H1 (cell line): Measurements from ENCODE around the gene TMEM181. TPM values are rescaled to one million over a fixed set of nuclear protein-coding genes. Genes with fewer than 3 reads are reported as not detected.
A peak's percentile ranks its signal among the peaks of the same experiment; 100 is the strongest.

ENCODE experiments used
- CTCF ChIA-PET: fragments of 300-600 bp; sonication (Branson Sonifier 250); formaldehyde crosslinking; loops from one replicate; lab custom pipeline; 2021; ENCODE audit not compliant: partially characterized antibody; lab: Charles Lee
- POLR2A ChIA-PET: fragments of 300-600 bp; sonication (Branson Sonifier 250); formaldehyde crosslinking; loops from one replicate; lab custom pipeline; 2021; ENCODE audit warnings: inconsistent platforms; ENCODE audit not compliant: partially characterized antibody; lab: Charles Lee
- DNase-seq, 2 experiments: peaks; one replicate each; pipeline versions ENCODE4 v3.0.0 to v3.0.0-alpha.2; 2010 to 2022; ENCODE audit warnings: low spot score in 2 of 2, low read depth in 1 of 2, mixed read lengths in 1 of 2
- FAIRE-seq: peaks from 2 replicates; lab custom pipeline; 2011; peaks lifted over from hg19 to GRCh38; lab: Jason Lieb, UNC
- H2AFZ ChIP-seq: 2 replicates; pipeline ENCODE4 v1.8.1; 2012; ENCODE audit warnings: low read length, inconsistent platforms
- H2AK5ac ChIP-seq: 2 replicates; pipeline ENCODE4 v1.6.1; 2013; ENCODE audit warnings: low read depth, low read length
- H2BK120ac ChIP-seq: replicated peaks from 2 replicates; pipeline ENCODE3; 2013; ENCODE audit warnings: low read depth, low read length, inconsistent platforms
- H2BK12ac ChIP-seq: 2 replicates; pipeline ENCODE4 v1.6.1; 2013; ENCODE audit warnings: low read depth, low read length
- H2BK15ac ChIP-seq: 2 replicates; pipeline ENCODE4 v1.6.1; 2013; ENCODE audit warnings: low read length
- H2BK20ac ChIP-seq: 2 replicates; pipeline ENCODE4 v1.6.1; 2013; ENCODE audit warnings: low read length
- H2BK5ac ChIP-seq: 2 replicates; pipeline ENCODE4 v1.6.1; 2013; ENCODE audit warnings: low read depth, low read length
- H3K14ac ChIP-seq: 2 replicates; pipeline ENCODE4 v1.6.1; 2013; ENCODE audit warnings: inconsistent platforms; ENCODE audit not compliant: insufficient read length
- H3K18ac ChIP-seq: 2 replicates; pipeline ENCODE4 v1.6.1; 2013; ENCODE audit warnings: low read length; ENCODE audit errors: extremely low read depth
- H3K23ac ChIP-seq: 2 replicates; pipeline ENCODE4 v1.6.1; 2013; ENCODE audit warnings: inconsistent platforms; ENCODE audit not compliant: insufficient read length
- H3K23me2 ChIP-seq: 2 replicates; pipeline ENCODE4 v1.6.1; 2013; ENCODE audit warnings: low read depth, low read length
- H3K27ac ChIP-seq: 2 replicates; pipeline ENCODE4 v1.6.1; 2011; ENCODE audit warnings: low read depth, low read length, inconsistent platforms
- H3K27me3 ChIP-seq, 4 experiments: replicated peaks in 1 of 4; 1 replicate in 1 of 4; 2 replicates in 3 of 4; pipeline versions ENCODE4 v1.6.1 to v1.8.1; 2011 to 2013; ENCODE audit warnings: low read length in 3 of 4, mild to moderate bottlenecking in 3 of 4, inconsistent platforms in 2 of 4, mixed read lengths in 2 of 4, moderate library complexity in 1 of 4; ENCODE audit not compliant: control insufficient read depth in 3 of 4, insufficient read depth in 3 of 4; ENCODE audit errors: extremely low read depth in 1 of 4
- H3K36me3 ChIP-seq, 4 experiments: 2 replicates each; pipeline versions ENCODE4 v1.6.1 to v1.8.1; 2011 to 2013; ENCODE audit warnings: mild to moderate bottlenecking in 4 of 4, low read length in 3 of 4, moderate library complexity in 2 of 4, control low read depth in 1 of 4, inconsistent platforms in 1 of 4; ENCODE audit not compliant: insufficient read depth in 4 of 4, control insufficient read depth in 2 of 4
- H3K4ac ChIP-seq: replicated peaks from 2 replicates; pipeline ENCODE3; 2013; ENCODE audit warnings: low read length, low read depth, mixed read lengths, inconsistent platforms; ENCODE audit not compliant: insufficient read length
- H3K4me1 ChIP-seq, 4 experiments: replicated peaks in 1 of 4; 1 replicate in 1 of 4; 2 replicates in 3 of 4; pipeline versions ENCODE4 v1.6.1 to v1.8.1; 2011 to 2013; ENCODE audit warnings: low read length in 3 of 4, inconsistent platforms in 2 of 4, mixed read lengths in 1 of 4; ENCODE audit not compliant: insufficient read depth in 4 of 4, control insufficient read depth in 3 of 4
- H3K4me2 ChIP-seq, 2 experiments: 2 replicates each; pipeline versions ENCODE4 v1.6.1 to v1.8.1; 2011 to 2013; ENCODE audit warnings: low read depth in 2 of 2, low read length in 2 of 2, control low read depth in 1 of 2, inconsistent platforms in 1 of 2, mild to moderate bottlenecking in 1 of 2; ENCODE audit not compliant: insufficient read depth in 1 of 2
- H3K4me3 ChIP-seq, 4 experiments: fragments of 200-600, 300-600 bp in 1 of 4; sonication (generic), shearing (Covaris generic), sonication (Bioruptor Twin) in 1 of 4; 2 replicates each; pipeline versions ENCODE4 v1.5.1 to v1.8.1; 2011 to 2016; ENCODE audit warnings: low read length in 4 of 4, low read depth in 3 of 4, control low read depth in 2 of 4, inconsistent platforms in 2 of 4, mild to moderate bottlenecking in 2 of 4, mixed read lengths in 1 of 4, moderate library complexity in 1 of 4; ENCODE audit not compliant: insufficient read depth in 2 of 4; ENCODE audit errors: extremely low read depth in 1 of 4
- H3K56ac ChIP-seq: replicated peaks from 2 replicates; pipeline ENCODE3; 2013; ENCODE audit warnings: low read depth, mild to moderate bottlenecking, mixed read lengths, low read length, inconsistent platforms; ENCODE audit not compliant: insufficient read length
- H3K79me1 ChIP-seq: 2 replicates; pipeline ENCODE4 v1.6.1; 2013; ENCODE audit warnings: low read depth, low read length, control low read depth
- H3K79me2 ChIP-seq, 2 experiments: 2 replicates each; pipeline versions ENCODE4 v1.6.1 to v1.8.1; 2012 to 2013; ENCODE audit warnings: low read length in 2 of 2, mild to moderate bottlenecking in 2 of 2, inconsistent platforms in 1 of 2; ENCODE audit not compliant: insufficient read depth in 2 of 2, control insufficient read depth in 1 of 2
- H3K9ac ChIP-seq, 4 experiments: replicated peaks in 1 of 4; 1 replicate in 1 of 4; 2 replicates in 3 of 4; pipeline versions ENCODE4 v1.6.1 to v1.8.1; 2011 to 2013; ENCODE audit warnings: low read depth in 3 of 4, low read length in 3 of 4, control low read depth in 2 of 4, mild to moderate bottlenecking in 2 of 4, moderate library complexity in 2 of 4, inconsistent platforms in 1 of 4; ENCODE audit errors: extremely low read depth in 1 of 4
- H3K9me3 ChIP-seq, 2 experiments: 2 replicates each; pipeline versions ENCODE4 v1.6.1 to v1.8.1; 2012 to 2013; ENCODE audit warnings: mild to moderate bottlenecking in 2 of 2, moderate library complexity in 2 of 2, control low read depth in 1 of 2, inconsistent platforms in 1 of 2, low read depth in 1 of 2, low read length in 1 of 2, mixed read lengths in 1 of 2; ENCODE audit not compliant: insufficient read depth in 2 of 2
- H4K20me1 ChIP-seq, 2 experiments: replicated peaks in 1 of 2; 2 replicates each; pipeline versions ENCODE3 to v1.8.1; 2011 to 2013; ENCODE audit warnings: inconsistent platforms in 2 of 2, low read length in 2 of 2, mild to moderate bottlenecking in 1 of 2; ENCODE audit not compliant: insufficient read depth in 2 of 2, control insufficient read depth in 1 of 2
- H4K5ac ChIP-seq: 2 replicates; pipeline ENCODE4 v1.6.1; 2013; ENCODE audit warnings: low read length, low read depth, mixed read lengths, inconsistent platforms; ENCODE audit not compliant: insufficient read length
- H4K8ac ChIP-seq: 2 replicates; pipeline ENCODE4 v1.8.0; 2013; ENCODE audit warnings: mild to moderate bottlenecking, moderate library complexity, low read length, inconsistent platforms; ENCODE audit not compliant: insufficient read depth; ENCODE audit errors: extremely low read depth
- H4K91ac ChIP-seq: replicated peaks from 2 replicates; pipeline ENCODE3; 2013; ENCODE audit warnings: low read length, mixed read lengths, inconsistent platforms; ENCODE audit not compliant: insufficient read length
- CTBP2 ChIP-seq: IDR thresholded peaks from 2 replicates; pipeline ENCODE4 v1.7.0; 2011; ENCODE audit warnings: borderline replicate concordance, mild to moderate bottlenecking, moderate library complexity, mixed read lengths, low read length; ENCODE audit not compliant: insufficient read depth, insufficient read length
- JUND ChIP-seq: IDR thresholded peaks from 2 replicates; pipeline ENCODE4 v1.6.1; 2011; ENCODE audit warnings: mild to moderate bottlenecking, improper control_type of control experiment, low read length
- KDM4A ChIP-seq: IDR thresholded peaks from one replicate; pipeline ENCODE4 v1.7.1; 2012; ENCODE audit warnings: low read depth, mild to moderate bottlenecking, moderate library complexity, low read length, inconsistent platforms; ENCODE audit not compliant: severe bottlenecking
- NANOG ChIP-seq: IDR thresholded peaks from 2 replicates; pipeline ENCODE4 v1.6.1; 2011; ENCODE audit warnings: low read length, low read depth, mild to moderate bottlenecking, inconsistent platforms; ENCODE audit not compliant: insufficient read depth, poor library complexity, severe bottlenecking
- TBP ChIP-seq: IDR thresholded peaks from 2 replicates; pipeline ENCODE4 v1.6.1; 2011; ENCODE audit warnings: low read depth, low read length, improper control_type of control experiment
- TCF12 ChIP-seq: IDR thresholded peaks from 2 replicates; pipeline ENCODE4 v1.6.1; 2011; ENCODE audit warnings: low read depth, mild to moderate bottlenecking, low read length
- TEAD4 ChIP-seq: IDR thresholded peaks from 2 replicates; pipeline ENCODE4 v1.6.1; 2012; ENCODE audit warnings: low read depth, low read length, inconsistent platforms, mixed read lengths
- WGBS, 2 experiments: shearing (Covaris generic) in 1 of 2; methylation state at CpG; one replicate each; pipeline versions ENCODE4 v1.1.6 to v1.1.7; 2013 to 2015; ENCODE audit warnings: low lambda C conversion rate in 2 of 2, mixed read lengths in 2 of 2, inconsistent platforms in 1 of 2, low coverage in 1 of 2, missing lambda C conversion rate in 1 of 2; ENCODE audit not compliant: insufficient replicate concordance in 2 of 2, insufficient coverage in 1 of 2, insufficient read length in 1 of 2; ENCODE audit errors: extremely low coverage in 1 of 2, missing lambda C conversion rate in 1 of 2; 5-methylcytosine and 5-hydroxymethylcytosine counted together
- polyA plus RNA-seq, 7 experiments: library from polyadenylated mRNA; depleted of rRNA in 3 of 7; stranded (reverse) in 5 of 7; unstranded in 2 of 7; fragments of >200 nt in 5 of 7; fragments of 200-250 nt in 2 of 7; gene quantifications; 1 replicate in 5 of 7; 2 replicates in 1 of 7; 4 replicates in 1 of 7; pipeline versions ENCODE4 v1.2.1 to v1.2.3, GENCODE V29; 2011 to 2013; ENCODE audit warnings: missing spikeins in 2 of 7, mixed read lengths in 2 of 7
- total RNA-seq: library from RNA; stranded (reverse); fragmentation: NEBNext Ultra II Directional; extraction: Animal tissue kit (Norgen Biotek cat#: 25700); gene quantifications from 2 replicates; pipeline ENCODE4 v1.2.1, GENCODE V29; 2021

The TMEM181 gene
- total and polyA plus RNA-seq, 2 of the 8 experiments (the other 6 are each of a cell fraction or from before 2014, with no cell fraction given): 8.6 to 19.0 TPM

- no peak for TF ChIP-seq CTBP2
- no peak for TF ChIP-seq JUND
- TF ChIP-seq TBP: no peak
- TF ChIP-seq NANOG: no peak
- TF ChIP-seq TEAD4: no peak
- TF ChIP-seq KDM4A: no peak
- no peak for TF ChIP-seq TCF12
- Histone ChIP-seq H4K91ac (no peak overlapping the region), H3K9me3 (no peaks in the 10 kb centered on the region), H3K27ac (no peak overlapping the region), H3K36me3 (peaks cover 2 to 42% (median 22%) of the 10 kb centered on the region in 4 experiments; a peak in 7 of 8 replicates), H3K9ac (no peak overlapping the region), H3K4me3 (no peak overlapping the region), H2BK12ac (no peak overlapping the region), H3K4me1 (peaks cover 0 to 7% (median 0%) of the 10 kb centered on the region in 4 experiments; a peak in 3 of 7 replicates), H3K14ac (no peak overlapping the region), H3K4ac (no peak overlapping the region), H2AK5ac (peak overlapping the region; percentile 42; the same call in 1 of the 2 replicates), H2BK5ac (peak overlapping the region; percentile 1; the same call in 1 of the 2 replicates), H2BK120ac (no peak overlapping the region), H2BK20ac (no peak overlapping the region), H3K23ac (no peak overlapping the region), H4K8ac (peak overlapping the region; percentile 35; the same call in 1 of the 2 replicates), H3K56ac (peak overlapping the region; percentile 60), H3K27me3 (no peaks in the 10 kb centered on the region), H4K20me1 (peaks cover 3 to 9% of the 10 kb centered on the region in 2 experiments), H4K5ac (no peak overlapping the region), H3K79me1 (peaks cover 2% of the 10 kb centered on the region), H2BK15ac (no peak overlapping the region), H2AFZ (no peak overlapping the region), H3K79me2 (no peaks in the 10 kb centered on the region), H3K18ac (no peak overlapping the region), H3K23me2 (peaks cover 6% of the 10 kb centered on the region; the same call in 1 of the 2 replicates), H3K4me2 (no peak overlapping the region)
- DNase-seq (no peak), FAIRE-seq (no peak)
- WGBS, 2 experiments: 90% methylated on average over 20 of the region's 20 CpGs; no CpG with 5 or more reads in 1 of the 2 experiments
- CTCF ChIA-PET: interaction anchor here (0.6 to 1.6 kb wide), 6 partner anchors 16 to 506 kb away, joined by 3 to 10 read pairs (median 3); no protein-coding TSS in a partner anchor
- POLR2A ChIA-PET: interaction anchor here (2.2 kb wide), 1 partner anchor 15 kb away, joined by 13 read pairs; no protein-coding TSS in a partner anchor
Observed at GRCh38 chr6:158627168-158627939, 67.5 kb downstream of the TMEM181 start.
